Hindlimb muscle (tissue), 1 donor: ENCODE results near the gene MSL2. TPM values are rescaled to one million over a fixed set of nuclear protein-coding genes. Genes with fewer than 3 reads are reported as not detected.
"Not testable (repeated sequence)": the region's sequence is repeated elsewhere in the genome, so short reads cannot be mapped to it uniquely, and the experiment has no call there.

Experiments used
- DNase-seq: peaks from one replicate; pipeline ENCODE4 v3.0.0-alpha.2; 2013
- polyA plus RNA-seq: library from polyadenylated mRNA; unstranded; fragments of 120-200 nt; gene quantifications from one replicate; pipeline ENCODE4 v1.2.1, GENCODE V29; 2013; ENCODE audit not compliant: insufficient read length

The MSL2 gene
- polyA plus RNA-seq, 1 donor, result 24.5 TPM

DNA sequence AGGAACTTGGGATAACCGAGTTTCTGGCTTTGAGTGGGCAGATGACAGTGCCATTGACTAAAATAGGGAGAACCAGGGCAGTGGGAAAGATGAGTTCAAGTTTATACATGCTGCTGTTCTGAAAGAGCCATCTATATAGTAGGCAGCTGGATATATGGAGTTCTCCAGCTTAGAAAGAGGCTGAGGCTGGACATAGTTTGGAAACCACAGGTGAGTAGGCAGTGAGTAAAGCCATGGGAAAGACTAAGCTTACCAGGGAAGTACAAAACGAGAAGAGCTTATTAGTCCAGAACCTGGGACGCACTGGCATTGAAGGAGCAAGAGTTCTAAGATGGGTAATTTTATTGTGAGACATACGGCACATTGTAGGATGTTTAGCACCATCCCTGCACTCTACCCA is 54.2 kb downstream of the MSL2 start:
- no peak for DNase-seq

DNA sequence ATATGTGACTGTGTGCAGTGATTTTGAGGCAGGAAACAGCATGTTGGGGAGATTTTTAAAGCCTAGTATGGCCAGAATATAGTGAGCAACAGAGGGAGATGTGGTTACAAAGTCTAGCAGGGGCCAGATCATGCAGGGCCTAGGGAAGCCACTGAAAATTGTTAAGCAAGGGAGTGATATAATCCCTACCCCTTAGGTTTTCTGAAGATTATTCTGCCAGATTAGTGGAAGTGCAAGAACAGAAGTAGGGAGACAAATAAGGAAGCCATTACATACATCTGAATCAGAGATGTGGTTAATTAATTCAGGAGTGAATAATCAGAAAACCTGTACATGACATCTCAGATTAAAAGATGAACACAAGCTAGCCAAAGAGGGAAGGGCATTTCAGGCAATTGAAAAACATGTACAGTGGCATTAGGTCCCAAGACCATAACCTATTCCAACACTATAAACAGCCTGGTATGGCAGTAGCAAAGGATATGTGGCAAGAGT is 54.8 kb downstream of the MSL2 start:
- no peak for DNase-seq

DNA sequence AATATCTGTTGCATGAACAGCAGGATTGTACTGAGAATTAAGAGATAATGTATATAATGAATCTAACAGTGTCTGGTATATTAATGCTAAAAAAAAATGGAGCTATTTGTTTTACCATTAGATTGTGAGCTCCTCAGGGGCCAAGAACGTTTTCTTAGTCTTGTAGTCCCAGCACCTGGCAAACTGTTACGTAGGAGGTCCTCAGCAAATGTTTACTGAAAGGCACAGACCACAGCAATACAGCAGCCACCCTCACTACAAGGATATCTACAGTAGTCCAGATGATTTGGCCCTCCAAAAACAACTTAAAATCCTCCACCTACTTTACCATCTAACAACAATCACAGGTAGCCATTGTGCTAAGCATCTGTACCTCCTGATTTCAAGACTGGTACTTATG is 59.7 kb downstream of the MSL2 start:
- no peak for DNase-seq

DNA sequence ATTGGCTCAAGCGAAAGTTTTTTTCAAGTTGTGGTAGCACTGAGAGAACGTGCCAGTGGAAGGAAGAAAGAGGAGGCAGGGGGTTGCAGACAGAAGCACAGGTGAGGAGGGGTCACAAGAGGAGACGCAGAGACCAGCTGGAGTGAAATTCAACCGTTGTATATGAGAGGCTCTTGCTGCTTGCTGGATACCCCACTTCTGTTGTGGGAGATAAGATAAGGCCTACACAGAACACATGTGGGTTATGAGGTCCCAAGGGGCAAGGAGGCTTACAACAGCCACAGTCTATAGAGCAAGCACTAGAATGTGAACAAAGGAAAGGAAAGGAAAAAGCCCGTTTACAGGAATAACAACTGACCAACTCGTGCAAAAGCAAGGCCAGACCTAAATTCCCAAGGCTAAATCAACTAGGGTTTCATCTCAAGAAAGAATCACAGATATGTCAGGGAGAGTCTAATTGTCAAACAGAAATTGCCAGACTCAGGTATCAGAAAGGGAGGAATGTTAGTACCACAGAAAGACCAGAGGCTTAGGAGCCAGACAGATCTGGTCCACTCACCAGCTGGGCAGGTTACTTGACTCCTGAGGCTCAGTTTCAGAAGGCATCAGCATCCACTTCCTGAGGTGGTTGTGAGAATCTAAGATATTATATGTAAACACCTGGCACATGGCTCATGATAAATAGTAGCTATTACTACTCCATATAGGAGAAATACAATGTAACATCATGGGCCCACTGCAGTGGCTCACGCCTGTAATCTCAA is 60.9 kb downstream of the MSL2 start:
- DNase-seq, result no peak

DNA sequence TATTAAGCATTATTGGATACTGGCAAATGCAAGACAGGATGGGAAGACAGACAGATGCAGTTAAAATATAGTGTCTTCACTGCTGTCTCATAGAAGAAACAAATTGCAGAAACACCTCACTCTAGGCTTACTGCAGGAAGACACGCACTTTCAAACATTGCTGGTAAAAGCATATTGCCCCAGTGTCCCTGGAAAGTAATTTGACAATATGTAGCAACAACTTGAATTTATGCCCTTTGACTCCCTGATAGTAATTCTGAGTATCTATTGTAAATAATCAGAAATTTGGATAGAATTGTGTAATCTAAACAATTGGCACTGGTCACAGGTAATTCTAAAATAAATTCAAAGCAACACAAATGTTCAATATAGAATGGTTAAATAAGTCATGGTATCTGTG is 62.0 kb downstream of the MSL2 start:
- DNase-seq, result no peak

DNA sequence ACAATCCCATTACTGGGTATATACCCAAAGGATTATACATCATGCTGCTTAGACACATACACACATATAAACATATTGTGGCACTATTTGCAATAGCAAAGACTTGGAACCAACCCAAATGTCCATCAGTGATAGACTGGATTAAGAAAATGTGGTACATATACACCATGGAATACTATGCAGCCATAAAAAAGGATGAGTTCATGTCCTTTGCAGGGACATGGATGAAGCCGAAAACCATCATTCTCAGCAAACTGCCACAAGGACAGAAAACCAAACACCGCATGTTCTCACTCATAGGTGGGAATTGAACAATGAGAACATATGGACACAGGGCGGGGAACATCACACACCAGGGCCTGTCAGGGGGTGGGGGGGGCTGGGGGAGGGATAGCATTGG is 64.5 kb downstream of the MSL2 start:
- not testable (repeated sequence) for DNase-seq

DNA sequence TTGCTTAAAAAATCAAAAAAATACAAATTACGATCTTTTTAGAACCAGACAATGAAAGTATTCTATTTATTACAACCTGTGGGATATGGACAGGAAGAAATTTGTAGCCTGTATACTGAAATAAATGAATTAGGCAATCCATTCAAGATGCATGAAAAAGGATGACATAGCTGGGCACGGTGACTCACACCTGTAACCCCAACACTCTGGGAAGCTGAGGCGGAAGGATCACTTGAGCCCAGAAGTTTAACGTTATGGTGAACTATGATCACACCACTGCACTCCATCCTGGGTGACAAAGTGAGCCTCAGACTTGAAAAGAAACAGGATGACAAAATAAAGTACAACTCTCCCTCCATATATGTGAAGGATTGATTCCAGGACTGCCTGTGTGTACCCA is 74.1 kb downstream of the MSL2 start:
- DNase-seq, result no peak

DNA sequence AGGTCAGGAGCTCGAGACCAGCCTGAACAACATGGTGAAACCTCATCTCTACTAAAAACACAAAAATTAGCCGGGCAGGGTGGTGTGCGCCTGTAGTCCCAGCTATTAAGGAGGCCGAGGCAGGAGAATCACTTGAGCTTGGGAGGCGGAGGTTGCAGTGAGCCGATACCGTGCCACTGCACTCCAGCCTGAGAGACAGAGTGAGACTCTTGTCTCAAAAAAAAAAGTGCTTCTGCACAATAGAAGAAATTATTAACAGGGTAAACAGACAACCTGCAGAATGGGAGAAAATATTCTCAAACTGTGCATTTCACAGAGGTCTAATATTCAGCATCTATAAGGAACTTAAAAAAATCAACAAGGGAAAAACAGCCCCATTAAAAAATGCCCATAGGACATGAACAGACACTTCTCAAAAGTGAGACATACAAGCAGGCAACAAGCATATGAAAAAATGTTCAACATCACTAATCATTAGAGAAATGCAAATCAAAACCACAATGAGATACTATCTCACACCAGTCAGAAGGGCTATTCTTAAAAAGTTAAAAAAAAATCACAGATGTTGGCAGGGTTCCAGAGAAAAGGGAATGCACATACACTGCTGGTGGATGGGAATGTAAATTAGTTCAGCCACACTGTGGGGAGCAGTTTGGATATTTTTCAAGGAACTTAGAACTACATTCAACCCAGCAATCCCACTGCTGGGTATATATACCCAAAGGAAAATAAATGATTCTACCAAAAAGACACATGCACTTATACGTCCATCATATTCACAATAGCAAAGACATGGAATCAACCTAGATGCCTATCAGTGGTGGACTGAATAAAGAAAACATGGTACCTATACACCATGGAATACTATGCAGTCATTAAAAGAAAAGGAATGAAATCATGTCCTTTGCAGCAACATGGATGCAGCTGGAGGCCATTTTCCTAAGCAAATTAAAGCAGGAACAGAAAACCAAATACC is 75.5 kb downstream of the MSL2 start:
- no peak for DNase-seq

DNA sequence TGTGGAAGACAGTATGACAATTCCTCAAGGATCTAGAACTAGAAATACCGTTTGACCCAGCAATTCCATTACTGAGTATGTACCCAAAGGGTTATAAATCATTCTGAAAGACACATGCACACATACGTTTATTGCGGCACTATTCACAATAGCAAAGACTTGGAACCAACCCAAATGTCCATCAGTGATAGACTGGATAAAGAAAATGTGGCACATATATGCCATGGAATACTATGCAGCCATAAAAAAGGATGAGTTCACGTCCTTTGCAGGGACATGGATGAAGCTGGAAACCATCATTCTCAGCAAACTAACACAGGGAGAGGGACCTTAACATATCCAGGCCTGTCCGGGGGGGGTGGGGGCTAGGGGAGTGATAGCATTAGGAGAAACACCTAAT is 76.4 kb downstream of the MSL2 start:
- DNase-seq, result not testable (repeated sequence)

DNA sequence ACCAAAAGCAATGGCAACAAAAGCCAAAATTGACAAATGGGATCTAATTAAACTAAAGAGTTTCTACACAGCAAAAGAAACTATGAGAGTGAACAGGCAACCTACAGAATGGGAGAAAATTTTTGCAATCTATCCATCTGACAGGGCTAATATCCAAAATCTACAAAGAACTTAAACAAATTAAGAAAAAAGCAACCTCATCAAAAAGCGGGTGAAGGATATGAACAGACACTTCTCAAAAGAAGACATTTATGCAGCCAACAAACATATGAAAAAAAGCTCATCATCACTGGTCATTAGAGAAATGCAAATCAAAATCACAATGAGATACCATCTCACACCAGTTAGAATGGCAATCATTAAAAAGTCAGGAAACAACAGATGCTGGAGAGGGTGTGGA is 76.8 kb downstream of the MSL2 start:
- DNase-seq, result not testable (repeated sequence)

DNA sequence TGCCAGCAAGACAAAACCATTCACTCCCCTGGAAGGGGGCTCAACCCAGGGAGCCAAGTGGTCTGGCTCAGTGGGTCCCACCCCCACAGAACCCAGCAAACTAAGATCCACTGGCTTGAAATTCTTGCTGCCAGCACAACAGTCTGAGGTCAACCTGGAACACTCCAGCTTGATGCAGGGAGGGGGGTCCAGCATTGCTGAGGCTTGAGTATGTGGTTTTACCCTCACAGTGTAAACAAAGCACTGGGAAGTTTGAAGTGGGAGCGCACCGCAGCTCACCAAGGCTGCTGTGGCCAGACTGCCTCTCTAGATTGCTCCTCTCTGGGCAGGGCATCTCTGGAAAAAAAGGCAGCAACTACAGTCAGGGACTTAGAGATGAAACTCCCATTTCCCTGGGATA is 81.7 kb downstream of the MSL2 start:
- no peak for DNase-seq

DNA sequence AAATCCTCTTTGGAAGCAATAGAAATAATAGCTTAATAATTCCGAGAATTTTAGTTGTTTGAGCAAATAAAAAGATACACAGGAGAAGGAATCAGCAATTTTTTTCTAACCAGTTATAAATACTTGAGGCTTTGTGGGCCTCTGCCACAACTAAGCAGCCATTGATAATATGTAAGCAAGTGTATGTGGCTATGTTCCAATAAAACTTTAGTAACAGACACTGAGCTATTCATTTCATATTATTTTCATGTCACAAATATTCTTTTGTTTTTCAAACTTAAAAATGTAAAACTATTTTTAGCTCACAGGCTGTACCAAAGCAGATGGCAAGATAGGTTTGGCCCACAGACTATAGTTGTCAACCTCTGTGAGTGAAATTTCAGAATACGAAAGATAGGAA is 85.7 kb downstream of the MSL2 start:
- no peak for DNase-seq

DNA sequence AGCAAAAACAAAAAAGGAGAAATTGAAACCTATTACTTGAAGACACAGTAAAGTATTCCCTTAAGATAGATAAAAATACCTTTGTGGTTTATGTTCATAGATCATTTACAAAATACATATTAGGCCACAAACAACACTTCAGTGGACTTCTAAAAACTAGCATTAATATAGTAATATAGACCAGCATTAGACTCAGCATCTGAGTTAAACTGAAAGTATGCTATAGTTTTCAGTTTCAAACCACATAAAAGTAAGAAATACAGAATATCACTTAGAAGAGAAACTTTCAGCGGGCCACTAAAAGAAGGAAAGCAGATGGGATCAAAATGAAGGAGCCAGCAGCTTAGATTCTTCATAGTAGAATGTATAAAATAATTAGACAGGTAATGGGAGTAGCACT is 86.6 kb downstream of the MSL2 start:
- DNase-seq, result no peak

DNA sequence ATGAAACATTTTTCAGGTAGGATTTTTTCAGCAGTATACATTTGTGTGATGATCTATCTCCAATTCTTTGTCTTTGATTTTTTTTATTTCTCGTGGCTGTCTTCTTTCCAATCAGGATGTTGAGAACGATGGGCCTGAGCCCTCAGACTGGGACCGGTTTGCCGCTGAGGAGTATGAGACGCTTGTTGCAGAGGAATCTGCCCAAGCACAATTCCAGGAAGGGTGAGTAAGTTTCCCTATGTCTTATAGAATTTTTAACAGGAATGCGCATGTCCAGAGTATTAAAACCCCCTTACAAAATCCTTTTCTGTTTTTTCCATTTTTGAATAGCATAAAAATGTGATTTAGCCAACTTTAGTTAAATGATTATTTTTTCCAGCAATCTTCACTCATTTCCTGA is 90.0 kb downstream of the MSL2 start:
- DNase-seq, result no peak

DNA sequence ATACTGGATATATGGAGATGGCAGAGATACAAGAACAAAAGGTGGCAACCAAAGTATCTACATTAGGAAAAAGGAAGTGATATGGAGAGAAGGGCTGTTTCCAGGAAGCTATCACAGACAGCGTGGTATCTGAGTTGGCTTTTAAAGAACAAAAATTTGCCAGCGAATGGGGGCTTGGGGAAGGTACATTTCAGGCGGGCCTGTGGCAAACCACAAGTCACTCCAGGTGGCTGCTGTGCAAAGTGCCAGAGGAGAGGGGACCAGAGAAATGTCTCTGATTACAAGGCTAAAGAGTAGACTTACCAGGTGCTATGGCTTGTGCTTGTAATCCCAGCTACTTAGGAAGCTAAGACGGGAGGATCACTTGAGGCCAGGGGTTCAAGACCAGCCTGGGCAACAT is 91.1 kb downstream of the MSL2 start:
- no peak for DNase-seq

Other genes starting within 250 kb of the MSL2 start
- gene PPP2R3A, start 230.6 kb downstream of the MSL2 start, polyA plus RNA-seq, result 57.6 TPM
- gene PCCB, start 54.0 kb upstream of the MSL2 start, polyA plus RNA-seq, result 30.5 TPM